GM23338 (cell line): Measurements from ENCODE around the gene CDC45. TPM values are rescaled to one million over a fixed set of nuclear protein-coding genes. Genes with fewer than 3 reads are reported as not detected.

Experiments
- ATAC-seq: fragments of 200-7000 bp; cut with Tn5 transposase; 3 replicates; pipeline ENCODE4 v1.9.1; 2020
- DNase-seq: peaks from one replicate; pipeline ENCODE4 v3.0.0-alpha.2; 2015; ENCODE audit warnings: low spot score
- H2AFZ ChIP-seq: fragments of 200-600 bp; sonication (generic); 2 replicates; pipeline ENCODE4 v1.8.0; 2016; ENCODE audit warnings: antibody characterized with exemption, mild to moderate bottlenecking, moderate library complexity
- H3F3A ChIP-seq: fragments of 200-600 bp; sonication (generic); replicated peaks from 2 replicates; pipeline ENCODE4 v1.8.0; 2017; ENCODE audit warnings: antibody characterized with exemption, mixed run types, low read depth
- H3K27ac ChIP-seq: fragments of 200-600 bp; sonication (generic); 2 replicates; pipeline ENCODE4 v1.6.1; 2016; ENCODE audit warnings: low read depth
- H3K27me3 ChIP-seq: fragments of 200-600 bp; sonication (generic); 2 replicates; pipeline ENCODE4 v1.8.0; 2016; ENCODE audit warnings: mild to moderate bottlenecking, mixed run types, moderate library complexity; ENCODE audit not compliant: insufficient read depth
- H3K36me3 ChIP-seq: fragments of 200-600 bp; sonication (generic); 2 replicates; pipeline ENCODE4 v1.8.0; 2016; ENCODE audit warnings: mild to moderate bottlenecking; ENCODE audit not compliant: insufficient read depth
- H3K4me1 ChIP-seq: fragments of 200-600 bp; sonication (generic); 2 replicates; pipeline ENCODE4 v1.8.0; 2016; ENCODE audit warnings: mild to moderate bottlenecking, moderate library complexity; ENCODE audit not compliant: insufficient read depth
- H3K4me2 ChIP-seq: fragments of 200-600 bp; sonication (generic); 2 replicates; pipeline ENCODE4 v1.7.1; 2017; ENCODE audit warnings: mixed run types
- H3K4me3 ChIP-seq: fragments of 200-600 bp; sonication (generic); 2 replicates; pipeline ENCODE4 v1.6.1; 2016; ENCODE audit warnings: mixed run types
- H3K79me2 ChIP-seq: fragments of 200-600 bp; sonication (generic); replicated peaks from 2 replicates; pipeline ENCODE4 v1.8.0; 2017; ENCODE audit warnings: mild to moderate bottlenecking; ENCODE audit not compliant: insufficient read depth
- H3K9me2 ChIP-seq: fragments of 200-600 bp; sonication (generic); 2 replicates; pipeline ENCODE4 v1.8.0; 2017; ENCODE audit not compliant: insufficient read depth
- H4K20me1 ChIP-seq: fragments of 200-600 bp; sonication (generic); replicated peaks from 2 replicates; pipeline ENCODE4 v1.8.0; 2017; ENCODE audit warnings: mild to moderate bottlenecking; ENCODE audit not compliant: insufficient read depth
- H3K27ac Mint-ChIP-seq: 2 replicates; pipeline ENCODE4 v1.8.0; 2020; ENCODE audit warnings: inconsistent platforms, mild to moderate bottlenecking, moderate library complexity, mixed read lengths
- H3K27me3 Mint-ChIP-seq: 3 replicates; pipeline ENCODE4 v1.8.0; 2022; ENCODE audit warnings: low read depth, mild to moderate bottlenecking, moderate library complexity, mixed read lengths, inconsistent platforms; ENCODE audit not compliant: insufficient read depth, poor library complexity
- H3K36me3 Mint-ChIP-seq: 3 replicates; pipeline ENCODE4 v1.8.0; 2021; ENCODE audit warnings: low read depth, mild to moderate bottlenecking, inconsistent platforms, moderate library complexity, mixed read lengths
- H3K4me1 Mint-ChIP-seq: 3 replicates; pipeline ENCODE4 v1.8.0; 2020; ENCODE audit warnings: mild to moderate bottlenecking, inconsistent platforms, mixed read lengths
- H3K4me3 Mint-ChIP-seq: 3 replicates; pipeline ENCODE4 v1.8.0; 2021; ENCODE audit warnings: moderate library complexity, mild to moderate bottlenecking, inconsistent platforms, mixed read lengths
- H3K9me3 Mint-ChIP-seq: 3 replicates; pipeline ENCODE4 v1.8.0; 2020; ENCODE audit warnings: moderate library complexity, mild to moderate bottlenecking, inconsistent platforms, mixed read lengths
- CTCF ChIP-seq, 2 experiments: fragments of 200-600 bp in 1 of 2; sonication (generic) in 1 of 2; conservative IDR thresholded peaks; 2 replicates each; pipeline versions ENCODE4 v1.5.1 to v1.6.1; 2016 to 2017; ENCODE audit warnings: antibody characterized with exemption in 2 of 2, low read depth in 2 of 2, mild to moderate bottlenecking in 2 of 2, moderate library complexity in 1 of 2
- EZH2 ChIP-seq: fragments of 200-600 bp; sonication (generic); IDR thresholded peaks from one replicate; pipeline ENCODE4 v1.8.0; 2017; ENCODE audit warnings: antibody characterized with exemption, mild to moderate bottlenecking, low read depth; ENCODE audit not compliant: unreplicated experiment
- EZH2phosphoT487 ChIP-seq: fragments of 200-600 bp; sonication (generic); IDR thresholded peaks from one replicate; pipeline ENCODE4 v1.8.1; 2018; ENCODE audit warnings: antibody characterized with exemption; ENCODE audit not compliant: unreplicated experiment
- JUNB ChIP-seq: IDR thresholded peaks from one replicate; pipeline ENCODE4 v1.6.1; 2016; ENCODE audit warnings: antibody characterized with exemption; ENCODE audit not compliant: unreplicated experiment
- NANOG ChIP-seq: IDR thresholded peaks from 2 replicates; pipeline ENCODE4 v1.6.1; 2016; ENCODE audit warnings: antibody characterized with exemption, borderline replicate concordance
- POLR2AphosphoS5 ChIP-seq: IDR thresholded peaks from 2 replicates; pipeline ENCODE4 v1.6.1; 2016; ENCODE audit warnings: antibody characterized with exemption, low read depth
- REST ChIP-seq: IDR thresholded peaks from one replicate; pipeline ENCODE4 v1.6.1; 2018; ENCODE audit warnings: antibody characterized with exemption; ENCODE audit not compliant: unreplicated experiment
- STAT1 ChIP-seq: IDR thresholded peaks from one replicate; pipeline ENCODE4 v1.6.1; 2016; ENCODE audit warnings: antibody characterized with exemption; ENCODE audit not compliant: unreplicated experiment
- ZNF114 ChIP-seq: fragments of 250-450 bp; sonication (Bioruptor Pico); IDR thresholded peaks from 2 replicates; pipeline ENCODE4 v1.5.0; 2020; ENCODE audit warnings: mild to moderate bottlenecking, moderate library complexity
- ZNF331 ChIP-seq: fragments of 250-450 bp; sonication (Bioruptor Pico); IDR thresholded peaks from 2 replicates; pipeline ENCODE4 v1.5.0; 2020; ENCODE audit warnings: low read depth, mild to moderate bottlenecking, moderate library complexity
- polyA plus RNA-seq: library from polyadenylated mRNA; unstranded; fragments of >200 nt; fragmentation: Nextera tagmentation; extraction: Ambion mirVana; gene quantifications from 2 replicates; pipeline ENCODE4 v1.2.1, GENCODE V29; 2016
- total RNA-seq: library from RNA; depleted of rRNA; stranded (reverse); fragments of >200 nt; shearing (Covaris generic); gene quantifications from 2 replicates; pipeline ENCODE4 v1.2.3, GENCODE V29; 2014

CDC45 gene
- total and polyA plus RNA-seq, 2 experiments from 2014 or later, result 29.0 to 30.3 TPM

GRCh38 chr22:19510919-19511341 lies 31.2 kb downstream of the CDC45 start (continued):
- no peak for TF ChIP-seq REST
- TF ChIP-seq POLR2AphosphoS5, result no peak
- TF ChIP-seq JUNB, result no peak

- H3K36me3 ChIP-seq, result no peaks in the 10 kb centered on the region
- no peaks in the 10 kb centered on the region for H4K20me1 ChIP-seq
- DNase-seq (no peak), ATAC-seq (no peak)
- Mint-ChIP-seq H3K4me3 (no peak overlapping the region), H3K36me3 (peaks cover 51% of the 10 kb centered on the region), H3K27ac (no peak overlapping the region), H3K27me3 (peaks cover 5% of the 10 kb centered on the region), H3K9me3 (no peaks in the 10 kb centered on the region), H3K4me1 (no peaks in the 10 kb centered on the region; the same call in 2 of the 3 replicates)
- H3K4me1 ChIP-seq, result no peaks in the 10 kb centered on the region
- H3K27me3 ChIP-seq, result no peaks in the 10 kb centered on the region
- H3K79me2 ChIP-seq, result no peaks in the 10 kb centered on the region
- H2AFZ ChIP-seq, result no peak overlapping the region
- H3K9me2 ChIP-seq, result no peaks in the 10 kb centered on the region
- H3K4me2 ChIP-seq, result no peak overlapping the region
- TF ChIP-seq POLR2AphosphoS5 (no peak), REST (no peak), ZNF114 (CRISPR knock-in tag) (no peak), NANOG (no peak), STAT1 (no peak), CTCF (conservative IDR thresholded peaks at IDR 0.05; ENCODE audit: low read depth in 2 of 2) (no peak), EZH2 (no peak), ZNF331 (CRISPR knock-in tag) (no peak), JUNB (no peak), EZH2phosphoT487 (no peak)
- H3K27ac ChIP-seq, result no peak overlapping the region
- H3F3A ChIP-seq, result no peaks in the 10 kb centered on the region
- no peak overlapping the region for H3K4me3 ChIP-seq
Observed at GRCh38 chr22:19513823-19514222, 34.1 kb downstream of the CDC45 start.
